H9 (cell line): ENCODE results near the gene ZNF747. TPM values are rescaled to one million over a fixed set of nuclear protein-coding genes. Genes with fewer than 3 reads are reported as not detected.

ENCODE experiments used
- DNase-seq: peaks from one replicate; pipeline ENCODE4 v3.0.0-alpha.2; 2017
- H2AFZ ChIP-seq: one replicate; pipeline ENCODE4 v1.6.1; 2013; ENCODE audit warnings: mild to moderate bottlenecking, low read length, control low read depth, moderate library complexity
- H2AK5ac ChIP-seq: 2 replicates; pipeline ENCODE4 v1.6.1; 2013; ENCODE audit warnings: low read length, control low read depth, mixed read lengths; ENCODE audit not compliant: insufficient read length
- H2BK120ac ChIP-seq: one replicate; pipeline ENCODE4 v1.6.1; 2013; ENCODE audit warnings: low read depth, mild to moderate bottlenecking, low read length, control low read depth, inconsistent platforms; ENCODE audit not compliant: poor library complexity, severe bottlenecking
- H2BK12ac ChIP-seq: 2 replicates; pipeline ENCODE4 v1.6.1; 2013; ENCODE audit warnings: low read length, control low read depth, mixed read lengths, low read depth; ENCODE audit not compliant: insufficient read length
- H2BK15ac ChIP-seq: 2 replicates; pipeline ENCODE4 v1.6.1; 2013; ENCODE audit warnings: low read depth, low read length, control low read depth
- H2BK20ac ChIP-seq: one replicate; pipeline ENCODE4 v1.6.1; 2013; ENCODE audit warnings: low read depth, mild to moderate bottlenecking, low read length, control low read depth, inconsistent platforms; ENCODE audit not compliant: poor library complexity, severe bottlenecking
- H2BK5ac ChIP-seq: 2 replicates; pipeline ENCODE4 v1.6.1; 2013; ENCODE audit warnings: low read length, control low read depth, mixed read lengths; ENCODE audit not compliant: insufficient read length
- H3K14ac ChIP-seq: 2 replicates; pipeline ENCODE4 v1.6.1; 2013; ENCODE audit warnings: low read length, control low read depth; ENCODE audit not compliant: insufficient read depth
- H3K18ac ChIP-seq: 2 replicates; pipeline ENCODE4 v1.6.1; 2013; ENCODE audit warnings: low read depth, mild to moderate bottlenecking, mixed read lengths, low read length, control low read depth; ENCODE audit not compliant: insufficient read length
- H3K23ac ChIP-seq: 2 replicates; pipeline ENCODE4 v1.6.1; 2013; ENCODE audit warnings: low read length, control low read depth, mixed read lengths, low read depth; ENCODE audit not compliant: insufficient read length
- H3K23me2 ChIP-seq: 2 replicates; pipeline ENCODE4 v1.6.1; 2013; ENCODE audit warnings: low read depth, mild to moderate bottlenecking, mixed read lengths, low read length, control low read depth; ENCODE audit not compliant: insufficient read length, poor library complexity, severe bottlenecking
- H3K27ac ChIP-seq: 2 replicates; pipeline ENCODE4 v1.5.1; 2013; ENCODE audit warnings: low read length, control low read depth, mixed read lengths, low read depth; ENCODE audit not compliant: insufficient read length
- H3K27me3 ChIP-seq: 2 replicates; pipeline ENCODE4 v1.6.1; 2013; ENCODE audit warnings: low read length, control low read depth, inconsistent platforms; ENCODE audit not compliant: insufficient read depth
- H3K4ac ChIP-seq: 2 replicates; pipeline ENCODE4 v1.6.1; 2013; ENCODE audit warnings: low read depth, mild to moderate bottlenecking, control low read depth, inconsistent platforms, low read length, moderate library complexity
- H3K4me1 ChIP-seq: 2 replicates; pipeline ENCODE4 v1.6.1; 2013; ENCODE audit warnings: low read length, control low read depth, inconsistent platforms; ENCODE audit not compliant: insufficient read depth
- H3K4me2 ChIP-seq: 2 replicates; pipeline ENCODE4 v1.6.1; 2013; ENCODE audit warnings: low read length, control low read depth, mixed read lengths; ENCODE audit not compliant: insufficient read length, insufficient read depth
- H3K56ac ChIP-seq: 2 replicates; pipeline ENCODE4 v1.6.1; 2013; ENCODE audit warnings: low read depth, mild to moderate bottlenecking, mixed read lengths, low read length, control low read depth; ENCODE audit not compliant: insufficient read length
- H3K79me1 ChIP-seq: 2 replicates; pipeline ENCODE4 v1.6.1; 2013; ENCODE audit warnings: low read depth, mild to moderate bottlenecking, moderate library complexity, low read length, control low read depth, inconsistent platforms; ENCODE audit not compliant: insufficient read depth, poor library complexity, severe bottlenecking
- H3K79me2 ChIP-seq: 2 replicates; pipeline ENCODE4 v1.6.1; 2013; ENCODE audit warnings: low read length, control low read depth, inconsistent platforms; ENCODE audit not compliant: insufficient read depth
- H3K9ac ChIP-seq: 2 replicates; pipeline ENCODE4 v1.6.1; 2013; ENCODE audit warnings: low read length, control low read depth, mixed read lengths; ENCODE audit not compliant: insufficient read length; ENCODE audit errors: extremely low read depth
- H3K9me3 ChIP-seq: one replicate; pipeline ENCODE4 v1.6.1; 2013; ENCODE audit warnings: low read depth, low read length, inconsistent platforms; ENCODE audit not compliant: control insufficient read depth
- H3T11ph ChIP-seq: one replicate; pipeline ENCODE4 v1.6.1; 2013; ENCODE audit warnings: mild to moderate bottlenecking, low read length, control low read depth, inconsistent platforms
- H4K20me1 ChIP-seq: one replicate; pipeline ENCODE4 v1.6.1; 2013; ENCODE audit not compliant: control insufficient read depth, insufficient read length, insufficient read depth
- H4K5ac ChIP-seq: 2 replicates; pipeline ENCODE4 v1.6.1; 2013; ENCODE audit warnings: low read depth, mild to moderate bottlenecking, mixed read lengths, low read length, control low read depth; ENCODE audit not compliant: insufficient read length
- H4K8ac ChIP-seq: replicated peaks from 2 replicates; pipeline ENCODE4 v1.6.1; 2013; ENCODE audit warnings: low read length, control low read depth, mixed read lengths, low read depth; ENCODE audit not compliant: insufficient read length
- H4K91ac ChIP-seq: 2 replicates; pipeline ENCODE4 v1.6.1; 2013; ENCODE audit warnings: low read depth, mild to moderate bottlenecking, moderate library complexity, mixed read lengths, low read length, control low read depth; ENCODE audit not compliant: insufficient read length
- H3K27ac Mint-ChIP-seq, 3 experiments: 2 replicates in 2 of 3; 3 replicates in 1 of 3; pipeline ENCODE4 v1.8.0; 2020 to 2021; ENCODE audit warnings: mixed read lengths in 3 of 3, mild to moderate bottlenecking in 1 of 3, moderate library complexity in 1 of 3
- H3K27me3 Mint-ChIP-seq: 2 replicates; pipeline ENCODE4 v1.8.0; 2021; ENCODE audit warnings: low read depth, mild to moderate bottlenecking, moderate library complexity, mixed read lengths
- H3K36me3 Mint-ChIP-seq, 3 experiments: 2 replicates in 2 of 3; 3 replicates in 1 of 3; pipeline ENCODE4 v1.8.0; 2020 to 2021; ENCODE audit warnings: low read depth in 3 of 3, mixed read lengths in 3 of 3; ENCODE audit not compliant: insufficient read depth in 1 of 3
- H3K4me1 Mint-ChIP-seq, 2 experiments: 2 replicates each; pipeline ENCODE4 v1.8.0; 2020; ENCODE audit warnings: mixed read lengths in 2 of 2
- H3K4me3 Mint-ChIP-seq, 2 experiments: 2 replicates in 1 of 2; 3 replicates in 1 of 2; pipeline ENCODE4 v1.8.0; 2020 to 2021; ENCODE audit warnings: mild to moderate bottlenecking in 2 of 2, mixed read lengths in 2 of 2, moderate library complexity in 1 of 2
- H3K9me3 Mint-ChIP-seq, 2 experiments: 2 replicates in 1 of 2; 3 replicates in 1 of 2; pipeline ENCODE4 v1.8.0; 2020; ENCODE audit warnings: mild to moderate bottlenecking in 2 of 2, mixed read lengths in 2 of 2, moderate library complexity in 1 of 2
- CTCF ChIP-seq: fragments of 200-600 bp; sonication (generic); conservative IDR thresholded peaks from 3 replicates; pipeline ENCODE4 v1.8.0; 2021; ENCODE audit warnings: antibody characterized with exemption, mild to moderate bottlenecking
- WGBS: extraction: QIAGEN DNeasy Blood & Tissue Kit; methylation state at CpG from one replicate; pipeline ENCODE4 v1.1.7; 2013; ENCODE audit warnings: missing lambda C conversion rate, low lambda C conversion rate, mixed read lengths; ENCODE audit not compliant: insufficient read length; ENCODE audit errors: extremely low coverage; 5-methylcytosine and 5-hydroxymethylcytosine counted together
- total RNA-seq: library from RNA; stranded (reverse); gene quantifications from 2 replicates; pipeline ENCODE4 v1.2.1, GENCODE V29; 2021

The ZNF747 gene
- total RNA-seq, 1 experiment from 2014 or later = 18.4 TPM

DNA sequence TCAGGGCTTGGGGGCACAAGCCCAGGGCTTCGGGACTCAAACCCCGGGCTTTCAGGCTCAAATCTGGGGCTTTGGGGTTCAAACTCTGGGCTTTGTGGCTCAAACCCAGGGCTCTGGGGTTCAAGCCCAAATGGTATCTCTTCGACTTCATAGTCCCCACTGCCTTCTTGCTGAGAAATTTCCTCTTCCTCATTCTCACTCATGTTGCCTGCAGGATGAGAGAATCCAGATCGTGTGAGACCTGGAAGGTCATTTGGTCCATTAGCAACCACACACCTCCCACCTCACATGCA, 8.9 kb downstream of the ZNF747 start:
- Mint-ChIP-seq H3K4me1 (peaks cover 16% of the 10 kb centered on the region in 2 experiments), H3K36me3 (peaks cover 0 to 19% (median 12%) of the 10 kb centered on the region in 3 experiments; a peak in 5 of 7 replicates), H3K27me3 (no peaks in the 10 kb centered on the region), H3K27ac (peak overlapping the region; percentile 12 to 66 (median 42); a peak in 3 of 7 replicates), H3K9me3 (no peaks in the 10 kb centered on the region), H3K4me3 (peak overlapping the region; percentile 74 to 89)
- Histone ChIP-seq H3K14ac (no peak overlapping the region), H3K79me2 (no peaks in the 10 kb centered on the region), H4K20me1 (no peaks in the 10 kb centered on the region), H3K18ac (no peak overlapping the region), H3K23me2 (peaks cover 15% of the 10 kb centered on the region), H3K23ac (no peak overlapping the region), H2AFZ (no peak overlapping the region), H3K9me3 (no peaks in the 10 kb centered on the region), H2BK5ac (no peak overlapping the region), H2BK15ac (no peak overlapping the region), H3K4me1 (peaks cover 2% of the 10 kb centered on the region; the same call in 1 of the 2 replicates), H3K79me1 (no peaks in the 10 kb centered on the region), H3T11ph (no peak overlapping the region), H2BK12ac (no peak overlapping the region), H3K56ac (no peak overlapping the region), H3K27me3 (no peaks in the 10 kb centered on the region), H3K27ac (no peak overlapping the region), H2BK120ac (no peak overlapping the region), H2BK20ac (no peak overlapping the region), H3K4ac (no peak overlapping the region), H2AK5ac (no peak overlapping the region), H4K5ac (no peak overlapping the region), H4K8ac (no peak overlapping the region), H3K9ac (peak overlapping the region; percentile 39), H4K91ac (no peak overlapping the region), H3K4me2 (peak overlapping the region; percentile 71)
- DNase-seq = no peak
- no peak for TF ChIP-seq CTCF
- no CpG with 5 or more reads among the region's 4 CpGs for WGBS
